NCI-H2171 (cell line): Measurements from ENCODE around the gene TMEM217.
"Not testable (repeated sequence)": the region's sequence is repeated elsewhere in the genome, so short reads cannot be mapped to it uniquely, and the experiment has no call there.

Experiments
- DNase-seq: peaks from one replicate; lab custom pipeline; 2025; lab: John Stamatoyannopoulos, UW

The TMEM217 gene

DNA sequence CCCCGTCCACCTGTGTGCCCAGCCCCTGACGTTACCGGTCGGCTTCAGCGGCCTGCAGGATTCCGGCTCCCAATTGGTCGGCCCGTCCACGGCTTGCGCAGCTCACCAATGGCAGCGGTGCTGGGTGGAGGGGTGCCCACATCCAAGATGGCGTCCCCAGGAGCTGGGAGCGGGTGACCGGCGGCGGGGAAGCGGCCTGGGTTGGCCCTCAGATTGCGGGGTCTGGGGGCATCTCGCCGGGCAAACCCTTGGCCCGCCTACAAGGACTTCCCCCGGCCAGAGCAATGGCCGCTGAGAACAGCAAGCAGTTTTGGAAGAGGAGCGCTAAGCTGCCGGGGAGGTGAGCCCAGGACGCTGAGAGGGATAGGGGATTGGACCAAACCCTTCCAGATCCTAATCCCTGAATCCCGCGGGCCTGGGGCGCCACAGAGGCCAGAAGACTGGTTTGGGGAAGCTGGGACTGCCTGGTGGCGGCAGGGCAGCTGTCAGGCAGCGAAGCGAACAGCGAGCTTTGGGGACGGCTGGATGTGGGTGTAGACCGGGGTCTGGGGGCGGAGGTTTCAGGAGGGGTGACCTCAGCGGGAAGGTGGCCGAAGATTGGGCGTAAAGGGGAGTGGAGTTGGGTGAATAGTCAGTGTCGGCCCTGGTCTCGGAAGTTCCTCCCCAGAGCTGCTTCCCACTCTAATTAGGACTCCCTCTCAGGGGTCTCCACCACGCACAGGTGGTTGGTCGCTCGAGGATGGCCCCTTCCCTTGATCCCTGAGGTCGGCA lies at the start of gene TMEM217, which contains the start of gene TBC1D22B:
Gene TMEM217 (minus strand): TSS at position 511 of the 771 bp plus-strand sequence. CDS start 39,114 bp downstream, outside the sequence.
Gene TBC1D22B (plus strand): TSS at position 139 of the 771 bp plus-strand sequence. CDS start 146 bp downstream, at position 285.
- DNase-seq: peak; percentile 95

DNA sequence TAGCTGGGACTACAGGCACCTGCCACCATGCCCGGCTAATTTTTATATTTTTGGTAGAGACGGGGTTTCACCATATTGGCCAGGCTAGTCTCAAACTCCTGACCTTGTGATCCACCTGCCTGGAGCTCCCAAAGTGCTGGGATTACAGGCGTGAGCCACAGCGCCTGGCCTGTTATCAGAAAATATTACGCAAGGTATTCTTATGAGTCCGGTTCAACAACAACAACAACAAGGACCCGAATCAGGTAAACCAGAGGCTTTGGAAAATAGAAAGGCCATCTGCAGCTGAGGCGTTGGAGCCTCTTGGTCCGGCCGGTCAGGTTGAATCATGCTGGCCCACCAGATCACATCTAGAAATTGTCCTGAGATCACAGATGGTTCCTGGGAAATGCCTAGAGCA lies 49.5 kb upstream of the TMEM217 start:
- DNase-seq: not testable (repeated sequence)

DNA sequence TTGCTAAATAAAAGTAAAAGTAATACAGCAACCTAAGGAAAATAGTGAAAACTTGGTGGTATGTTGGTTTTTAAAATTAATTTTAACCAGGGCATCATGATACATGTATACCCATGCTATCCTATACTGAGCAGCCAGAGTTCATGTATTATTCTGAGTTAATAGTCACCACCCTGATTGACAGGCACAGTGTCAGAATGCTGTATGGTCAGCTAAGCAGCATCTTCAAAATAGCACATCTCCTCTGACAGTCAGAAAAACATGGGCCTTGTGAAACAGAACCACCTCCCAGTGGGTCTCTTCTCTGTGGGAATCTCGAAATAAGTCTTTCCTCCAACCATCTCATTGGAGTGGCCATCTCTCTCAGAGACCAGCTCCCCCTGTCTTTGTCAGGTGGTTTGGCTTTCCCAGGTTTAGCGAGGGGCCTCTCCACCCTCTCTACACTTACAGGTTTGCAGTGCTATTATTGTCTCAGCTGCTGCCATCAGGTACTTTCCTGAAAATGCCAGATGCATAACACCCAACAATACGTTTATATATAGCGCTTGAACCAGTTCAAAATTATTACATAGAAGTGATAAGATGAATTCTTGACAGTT lies 48.8 kb upstream of the TMEM217 start:
- peak; percentile 2 for DNase-seq

DNA sequence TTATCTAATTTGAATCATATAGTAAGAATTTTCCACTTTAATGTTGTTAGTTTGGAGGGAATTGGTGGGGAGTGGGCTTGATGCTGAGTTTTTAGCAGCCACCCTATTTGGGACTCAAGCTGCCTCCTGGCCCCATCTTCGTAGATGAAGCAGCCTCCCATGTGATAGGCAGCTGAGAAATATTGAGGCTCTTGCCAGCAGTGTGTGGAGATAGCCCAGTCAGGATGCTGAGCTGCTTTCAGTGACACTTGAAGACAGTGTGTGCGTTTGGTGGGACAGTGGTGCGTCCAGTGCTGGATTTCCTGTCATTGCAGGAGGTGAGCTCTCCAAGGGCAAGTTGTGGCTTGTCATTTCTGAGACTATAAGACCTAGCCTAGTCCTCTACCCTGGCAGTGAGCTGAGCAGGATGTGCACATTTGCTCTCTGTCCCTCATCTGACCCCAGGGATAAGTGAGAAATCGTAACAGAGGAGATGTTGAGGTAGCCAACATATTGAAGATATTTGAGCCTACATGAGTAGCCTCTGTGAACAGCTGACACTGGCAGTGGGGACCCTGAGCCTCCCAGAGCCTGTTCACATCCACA lies 48.0 kb upstream of the TMEM217 start:
- DNase-seq: no peak

DNA sequence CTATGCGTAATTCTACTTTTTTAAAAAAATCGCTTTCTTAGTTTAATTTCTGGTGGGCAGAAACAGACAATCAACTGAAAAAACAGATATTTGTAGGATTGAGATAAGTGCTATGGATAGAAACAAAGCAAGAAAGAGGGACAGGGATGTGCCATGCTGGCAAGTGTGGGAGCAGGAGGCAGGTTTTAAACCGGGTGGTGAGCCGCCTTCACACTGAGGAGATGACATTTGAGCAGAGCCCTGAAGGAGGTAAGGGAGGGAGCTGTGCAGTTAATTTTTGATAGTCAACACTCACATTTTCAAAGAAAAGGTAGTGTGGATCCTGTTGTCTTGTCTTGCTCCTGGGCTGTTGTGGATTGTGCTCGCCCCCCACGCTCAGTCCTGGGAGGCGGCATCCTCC lies 46.8 kb upstream of the TMEM217 start:
- no peak for DNase-seq

DNA sequence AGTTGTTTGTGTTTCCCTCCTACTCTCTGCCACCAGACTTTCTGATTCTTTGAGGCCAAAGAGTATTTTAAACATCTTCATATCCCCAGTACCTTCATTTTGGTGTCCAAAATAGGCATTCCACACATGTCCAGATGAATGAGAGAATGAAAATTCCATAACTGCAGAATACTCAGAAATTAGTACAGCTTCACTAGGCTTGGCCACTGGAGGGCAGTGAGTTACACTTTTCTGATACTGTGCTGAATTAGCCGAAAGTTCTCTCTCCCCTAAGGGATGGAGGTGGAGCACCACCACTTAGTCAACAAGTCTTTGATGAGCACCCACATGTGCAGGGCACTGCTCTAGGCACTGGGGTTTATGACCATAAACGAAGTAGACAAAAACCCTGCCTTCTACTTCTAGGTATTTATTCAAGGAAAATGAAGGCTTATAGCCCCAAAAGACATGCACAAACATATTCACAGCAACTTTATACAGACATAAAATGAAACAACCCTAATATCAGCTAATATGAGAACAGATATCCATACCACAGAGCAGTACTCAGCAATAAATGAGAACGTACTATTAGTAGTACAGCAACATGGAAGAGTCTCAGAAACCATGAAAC lies 46.1 kb upstream of the TMEM217 start:
- peak; percentile 19 for DNase-seq

DNA sequence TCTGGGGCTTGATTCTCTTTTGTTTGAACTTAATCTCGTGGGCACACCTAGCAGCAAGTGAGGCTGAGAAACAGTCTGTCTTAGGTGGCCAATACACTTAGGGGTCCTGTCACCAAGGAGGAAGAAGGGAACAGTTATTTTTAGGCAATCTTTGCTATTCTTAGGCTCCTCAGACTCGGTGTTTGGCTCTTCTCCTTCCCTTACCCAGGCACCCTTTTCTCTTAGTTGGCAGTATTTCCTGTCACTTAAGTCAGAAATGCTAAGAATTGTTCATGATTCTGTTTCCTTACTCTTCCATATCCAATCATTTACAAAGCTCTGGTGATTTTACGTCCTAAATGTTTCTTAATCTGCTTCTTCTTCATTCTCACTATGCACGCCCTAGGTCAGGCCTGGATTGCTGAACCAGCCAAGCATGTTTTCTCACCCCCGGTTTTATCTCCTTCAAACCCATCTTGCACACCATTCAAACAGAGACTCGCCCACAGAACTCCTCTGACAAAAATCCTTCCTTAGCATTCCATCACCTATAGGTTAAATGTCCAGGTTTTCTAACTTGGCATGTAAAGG lies 45.2 kb upstream of the TMEM217 start:
- DNase-seq: no peak

DNA sequence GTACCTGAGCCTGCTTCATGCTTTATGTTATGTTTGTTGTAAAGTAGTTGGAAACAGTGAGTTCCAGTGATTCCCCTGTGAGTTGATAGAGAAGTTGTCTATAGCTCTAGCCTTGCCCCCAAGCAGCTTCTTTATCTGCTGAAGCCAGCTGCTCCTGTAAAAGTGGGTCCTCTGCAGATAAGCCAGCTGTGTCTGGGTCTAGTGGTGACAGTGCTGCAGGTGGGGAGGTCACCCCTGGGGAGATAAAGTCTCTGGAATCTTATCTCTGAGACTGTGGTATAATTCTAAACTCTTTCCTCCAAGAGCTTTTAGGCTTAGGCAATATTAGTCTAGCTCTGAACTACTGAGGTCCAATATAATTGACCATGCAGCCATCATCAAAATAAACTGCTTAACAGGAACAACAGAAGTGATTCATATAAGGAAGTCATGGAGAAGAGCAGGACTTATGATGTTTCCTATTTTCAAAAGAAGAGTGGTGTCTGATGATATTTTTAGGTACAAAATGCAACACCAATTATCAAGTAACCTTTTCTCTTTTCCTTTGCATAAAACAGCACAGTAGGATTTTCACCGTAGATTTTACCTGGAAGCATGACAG lies 44.2 kb upstream of the TMEM217 start:
- no peak for DNase-seq

DNA sequence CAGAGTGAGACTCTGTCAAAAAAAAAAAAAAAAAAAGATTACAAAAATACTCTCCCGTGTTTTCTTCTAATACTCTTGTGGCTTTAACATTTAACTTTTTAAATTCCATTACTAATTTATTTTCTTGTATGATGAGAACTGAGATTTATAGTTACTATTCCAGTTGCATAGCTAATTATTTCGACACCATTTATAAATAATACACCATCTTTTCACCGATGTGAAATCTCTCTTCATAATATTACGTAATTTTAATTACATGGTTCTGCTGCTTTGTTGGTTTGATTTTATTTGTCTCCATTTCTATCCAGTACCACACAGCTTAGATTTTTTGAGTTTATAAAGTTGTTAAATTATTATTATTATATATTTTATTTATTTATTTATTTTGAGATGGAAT lies 42.0 kb upstream of the TMEM217 start:
- DNase-seq: no peak

DNA sequence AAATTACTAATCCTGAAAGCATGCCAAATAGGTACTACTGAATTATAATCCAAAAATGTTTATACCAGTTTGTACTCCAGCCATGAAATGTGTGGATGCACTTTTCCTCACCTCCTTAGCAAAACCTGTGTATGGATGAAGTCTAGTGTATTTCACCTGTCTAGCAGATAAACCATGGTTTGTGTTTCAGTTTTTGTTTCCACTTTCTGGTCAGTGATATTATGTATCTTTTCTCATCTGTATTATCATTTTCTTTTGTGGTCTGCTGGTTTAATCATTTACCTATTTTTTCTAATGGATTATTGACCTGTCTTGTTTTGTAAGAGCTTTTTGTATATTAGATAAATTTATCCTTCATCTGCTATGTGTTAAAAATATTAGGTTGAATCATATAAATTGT lies 41.0 kb upstream of the TMEM217 start:
- DNase-seq: no peak

DNA sequence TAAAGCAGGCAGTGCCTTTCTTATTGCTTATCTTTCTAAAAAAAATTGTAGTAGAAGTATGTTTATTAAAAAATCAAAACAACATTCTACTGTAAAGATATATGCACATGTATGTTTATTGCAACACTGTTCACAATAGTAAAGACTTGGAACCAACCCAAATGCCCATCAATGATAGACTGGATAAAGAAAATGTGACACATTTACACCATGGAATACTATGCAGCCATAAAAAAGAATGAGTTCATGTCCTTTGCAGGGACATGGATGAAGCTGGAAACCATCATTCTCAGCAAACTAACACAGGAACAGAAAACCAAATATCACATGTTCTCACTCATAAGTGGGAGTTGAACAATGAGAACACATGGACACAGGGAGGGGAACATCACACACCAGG lies 39.7 kb upstream of the TMEM217 start:
- not testable (repeated sequence) for DNase-seq

DNA sequence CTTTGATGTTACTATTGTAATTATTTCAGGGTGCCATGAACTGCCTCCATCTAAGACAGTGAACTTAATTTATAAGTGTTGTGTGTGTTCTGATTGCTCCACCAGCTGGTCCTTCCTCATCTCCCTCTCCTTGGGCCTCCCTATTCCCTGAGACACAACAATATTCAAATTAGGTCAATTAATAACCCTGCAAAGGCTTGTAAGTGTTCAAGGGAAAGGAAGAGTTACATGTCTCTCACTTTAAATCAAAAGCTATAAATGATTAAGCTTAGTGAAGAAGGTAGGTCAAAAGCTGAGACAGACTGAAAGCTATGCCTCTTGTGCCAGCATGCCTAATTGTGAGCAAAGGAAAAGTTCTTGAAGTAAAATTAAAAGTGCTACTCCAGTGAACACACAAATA lies 35.5 kb upstream of the TMEM217 start:
- DNase-seq: no peak

DNA sequence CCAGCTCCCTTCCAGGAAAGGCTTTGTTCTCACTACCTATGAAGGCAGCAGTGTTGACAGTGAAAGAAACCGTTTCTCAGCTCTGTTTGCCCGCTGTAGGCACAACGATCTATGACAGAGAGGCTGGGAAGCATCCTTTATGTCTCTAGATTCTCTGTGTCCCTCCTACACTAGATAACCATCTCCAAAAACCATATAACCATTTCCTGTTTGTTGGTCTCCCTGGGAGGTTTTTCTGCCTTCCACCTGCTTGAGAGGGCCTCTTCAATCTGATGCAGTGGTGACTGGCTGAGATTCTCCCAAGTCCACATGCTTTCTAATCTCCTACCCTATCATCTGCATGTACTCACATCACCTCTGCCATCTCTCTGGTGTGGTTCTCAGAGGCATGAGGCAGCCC lies 32.0 kb upstream of the TMEM217 start:
- DNase-seq: no peak

DNA sequence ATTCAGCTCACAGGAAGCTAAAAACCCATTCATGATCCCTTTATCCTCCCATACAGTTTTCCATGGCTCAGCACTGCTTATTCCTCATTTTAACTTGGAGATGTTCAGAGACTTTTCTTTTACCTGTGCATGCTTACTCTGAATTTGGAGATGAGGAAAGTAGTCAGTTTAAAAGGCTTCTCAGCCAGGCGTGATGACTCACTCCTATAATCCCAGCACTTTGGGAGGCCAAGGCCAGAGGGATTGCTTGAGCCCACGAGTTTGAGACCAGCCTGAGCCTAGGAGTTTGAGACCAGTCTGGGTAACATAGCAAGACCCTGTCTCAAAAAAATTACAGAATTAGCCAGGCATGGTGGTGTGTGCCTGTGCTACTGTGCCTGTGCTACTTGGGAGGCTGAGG lies 30.3 kb upstream of the TMEM217 start:
- DNase-seq: no peak

DNA sequence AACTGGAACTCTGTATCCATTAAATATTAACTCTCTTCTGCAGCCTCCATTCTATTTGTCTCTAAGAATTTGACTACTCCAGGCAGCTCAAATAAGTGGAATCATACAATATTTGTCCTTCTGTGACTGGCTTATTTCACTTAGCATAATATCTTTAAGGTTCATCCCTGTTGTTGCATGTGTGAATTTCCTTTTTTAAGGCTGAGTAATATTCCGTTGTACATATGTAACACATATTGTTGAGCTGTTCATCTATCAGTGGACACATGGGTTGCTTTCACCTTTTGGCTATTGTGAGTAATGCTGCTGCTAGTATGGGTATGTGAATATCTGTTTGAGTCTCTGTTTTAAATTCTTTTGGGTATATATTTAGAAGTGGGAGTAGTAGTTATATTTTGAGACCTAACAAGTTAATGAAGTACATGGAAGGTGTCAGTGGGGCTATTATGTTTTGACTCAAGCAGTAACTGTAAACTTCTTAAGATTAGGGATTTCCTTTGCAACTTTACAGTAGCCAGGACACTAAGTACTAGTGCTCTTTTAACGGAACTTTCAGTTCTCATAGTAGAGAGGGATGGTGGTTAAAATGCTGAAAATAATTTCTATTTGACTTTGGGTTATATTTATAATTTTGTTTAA lies 29.7 kb upstream of the TMEM217 start:
- no peak for DNase-seq

DNA sequence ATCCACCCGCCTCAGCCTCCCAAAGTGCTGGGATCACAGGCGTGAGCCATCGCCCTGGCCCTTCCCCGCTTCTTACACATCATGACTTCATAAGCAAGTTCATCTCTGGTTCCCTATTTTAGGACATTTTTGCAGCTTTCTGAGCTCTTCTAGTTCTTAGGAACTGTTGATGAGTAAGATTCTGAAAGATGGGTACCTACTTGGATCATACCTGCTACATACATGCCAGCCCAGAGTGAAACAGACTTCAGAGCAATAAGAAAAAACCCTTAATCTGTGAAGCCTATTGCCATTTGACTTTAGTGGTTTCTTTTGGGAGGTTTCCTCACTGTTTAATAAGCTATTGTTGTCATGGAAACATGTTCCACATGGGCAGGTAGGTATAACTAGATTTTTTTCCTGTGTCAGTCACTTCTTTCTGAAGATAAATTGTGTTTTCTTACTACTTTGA lies 27.9 kb upstream of the TMEM217 start:
- DNase-seq: no peak

DNA sequence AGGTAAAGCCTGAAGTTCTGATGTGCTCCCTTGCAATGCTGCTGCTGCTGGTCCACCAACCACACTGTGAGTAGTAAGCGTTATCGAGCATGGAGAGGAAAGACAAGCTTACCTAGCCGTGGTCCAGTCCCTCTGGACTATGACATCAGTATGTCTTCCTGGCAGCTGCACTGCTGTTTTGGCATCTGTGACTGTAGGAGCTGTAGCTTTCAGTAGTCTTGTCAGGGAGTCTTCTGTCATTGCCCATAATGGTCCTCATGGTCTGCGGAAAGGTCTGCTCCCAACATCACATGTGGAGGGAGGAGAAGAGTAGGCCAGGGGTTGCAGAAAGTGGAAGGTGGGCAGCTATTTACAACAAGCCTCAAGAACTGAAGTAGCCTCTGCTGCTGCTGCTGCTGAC lies 26.8 kb upstream of the TMEM217 start:
- DNase-seq: no peak

DNA sequence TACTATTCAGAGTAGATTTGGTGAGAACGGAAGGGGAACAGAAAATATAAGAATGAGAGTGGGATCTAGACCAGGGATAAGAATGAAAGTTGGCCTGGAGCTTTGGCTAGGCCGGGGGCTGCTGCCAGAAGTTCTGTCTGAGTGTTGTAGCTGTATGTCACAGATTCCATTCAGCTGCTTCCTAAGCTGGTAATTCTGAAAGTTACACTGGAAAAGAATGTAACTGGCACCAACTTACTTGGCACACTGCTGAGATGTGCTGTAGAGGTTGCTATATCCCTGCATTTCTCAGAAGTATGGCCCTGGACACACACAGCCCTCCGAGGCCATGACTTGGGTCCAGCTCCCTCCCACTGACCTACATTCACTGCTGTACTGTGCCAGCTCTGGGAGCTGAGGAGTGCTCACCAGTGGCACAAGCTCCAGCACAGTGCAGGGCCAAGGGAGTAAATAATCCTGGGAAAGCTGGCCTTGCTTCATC lies 25.8 kb upstream of the TMEM217 start:
- no peak for DNase-seq

DNA sequence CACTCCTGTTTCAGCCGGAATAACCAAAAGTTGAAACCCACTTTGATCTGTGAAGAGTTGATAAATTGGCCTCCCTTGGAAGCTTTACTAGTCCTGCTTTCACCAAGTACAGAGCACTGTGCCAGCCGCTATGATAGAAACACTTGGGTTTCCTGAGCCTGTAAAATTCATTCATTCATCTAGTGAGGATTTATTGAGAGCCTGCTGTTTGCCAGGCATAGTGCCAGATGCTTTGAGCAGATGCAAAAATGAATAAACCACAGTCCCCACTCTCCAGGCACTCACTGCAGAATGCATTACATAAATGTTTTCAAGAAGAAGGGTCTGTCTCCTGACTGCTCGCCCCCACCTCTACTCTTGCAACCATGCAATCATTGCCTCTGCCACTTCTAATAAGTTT lies 25.3 kb upstream of the TMEM217 start:
- no peak for DNase-seq

DNA sequence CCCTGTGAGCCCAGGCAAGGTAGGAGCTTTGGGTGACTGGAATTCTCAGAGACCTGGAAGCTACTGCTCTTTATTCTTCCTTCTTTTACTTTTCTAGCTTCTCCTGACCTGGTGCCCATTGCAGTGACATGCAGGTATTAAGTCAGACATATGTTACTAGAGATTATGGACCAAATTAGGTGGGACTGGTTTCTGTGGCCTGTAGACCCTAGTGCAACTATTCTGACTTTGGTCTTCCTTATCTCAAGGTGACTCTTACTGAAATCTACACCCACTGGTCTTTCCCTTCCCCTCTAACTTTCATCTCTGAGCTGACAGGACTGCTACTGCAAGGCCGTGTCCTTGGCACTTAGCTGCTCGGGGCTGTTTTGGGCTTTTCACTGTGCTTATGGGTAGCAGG lies 24.4 kb upstream of the TMEM217 start:
- DNase-seq: no peak

DNA sequence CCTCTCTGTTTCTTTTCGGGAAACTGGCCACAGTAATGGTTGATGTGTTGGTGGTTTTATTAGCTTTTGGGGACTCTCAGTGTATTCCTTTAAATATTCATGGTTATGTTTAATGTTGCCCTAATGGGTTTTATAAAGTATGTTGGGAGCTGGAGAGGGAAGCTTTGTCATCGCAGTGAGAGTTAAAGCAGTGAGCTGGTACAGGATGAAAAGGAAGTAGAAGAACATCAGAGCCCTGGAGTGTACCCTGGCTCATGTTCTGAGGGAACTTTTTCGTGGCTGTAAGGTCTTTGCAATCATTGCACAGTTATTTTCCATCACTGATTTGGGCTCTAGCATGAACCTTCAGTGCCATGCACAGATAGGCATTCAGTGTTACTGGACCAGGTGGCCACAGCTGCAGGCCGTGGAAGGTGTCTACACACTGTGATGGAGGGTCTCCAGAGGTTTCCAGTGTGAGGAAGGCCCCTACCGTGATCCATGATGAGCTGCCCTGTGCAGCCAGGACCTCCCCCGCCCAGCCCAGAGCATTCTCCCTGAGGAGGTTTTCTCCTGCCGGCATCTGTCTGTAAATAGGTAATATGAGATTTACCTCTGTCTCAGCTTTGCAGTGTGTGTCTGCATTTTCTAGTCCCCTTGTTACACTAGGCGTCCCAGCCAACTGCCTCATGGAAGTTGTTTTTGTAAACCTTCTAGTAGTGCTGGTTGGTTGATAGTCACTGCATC lies 22.4 kb upstream of the TMEM217 start:
- peak; percentile 66 for DNase-seq
